ENCODE data around the gene ETFA. TPM values are rescaled to one million over a fixed set of nuclear protein-coding genes. Genes with fewer than 3 reads are reported as not detected.
A peak's percentile ranks its signal among the peaks of the same experiment; 100 is the strongest.

Gene ETFA
- total and polyA plus RNA-seq, 10 donors, result 49.7 to 98.5 (median 80.5) TPM

GRCh38 chr15:76337059-76337695 lies 25.9 kb upstream of the ETFA start:
- intact Hi-C loops (cut with DNase I; ENCODE audit: low total_unique reads), result no loop called here
- WGBS, 5 donors, result 6 to 9% (median 8%) methylated on average over 25 of the region's 25 CpGs
- peaks cover 45 to 76% (median 72%) of the 10 kb centered on the region in 6 donors for H3K4me1 ChIP-seq
- H3K36me3 ChIP-seq, result no peaks in the 10 kb centered on the region
- no peak for TF ChIP-seq CTCF (IDR thresholded peaks at IDR 0.05 in 8 of 11, conservative IDR thresholded peaks at IDR 0.05 in 3 of 11)
- no peak for TF ChIP-seq POLR2A (IDR thresholded peaks at IDR 0.05)
- no peak for TF ChIP-seq POLR2AphosphoS5 (IDR thresholded peaks at IDR 0.05)
- peaks cover 0 to 3% (median 0%) of the 10 kb centered on the region in 8 donors for H3K9me3 ChIP-seq
- no peak for DNase-seq
- peak overlapping the region in 2 of 8 donors; percentile 53 to 82 for H3K27ac ChIP-seq
- peaks cover 25 to 100% (median 94%) of the 10 kb centered on the region in 7 donors for H3K27me3 ChIP-seq (replicated peaks in 1 of 7)
- H3K4me3 ChIP-seq, result peak overlapping the region in 5 of 8 donors; percentile 27 to 67 (median 36)

DNA sequence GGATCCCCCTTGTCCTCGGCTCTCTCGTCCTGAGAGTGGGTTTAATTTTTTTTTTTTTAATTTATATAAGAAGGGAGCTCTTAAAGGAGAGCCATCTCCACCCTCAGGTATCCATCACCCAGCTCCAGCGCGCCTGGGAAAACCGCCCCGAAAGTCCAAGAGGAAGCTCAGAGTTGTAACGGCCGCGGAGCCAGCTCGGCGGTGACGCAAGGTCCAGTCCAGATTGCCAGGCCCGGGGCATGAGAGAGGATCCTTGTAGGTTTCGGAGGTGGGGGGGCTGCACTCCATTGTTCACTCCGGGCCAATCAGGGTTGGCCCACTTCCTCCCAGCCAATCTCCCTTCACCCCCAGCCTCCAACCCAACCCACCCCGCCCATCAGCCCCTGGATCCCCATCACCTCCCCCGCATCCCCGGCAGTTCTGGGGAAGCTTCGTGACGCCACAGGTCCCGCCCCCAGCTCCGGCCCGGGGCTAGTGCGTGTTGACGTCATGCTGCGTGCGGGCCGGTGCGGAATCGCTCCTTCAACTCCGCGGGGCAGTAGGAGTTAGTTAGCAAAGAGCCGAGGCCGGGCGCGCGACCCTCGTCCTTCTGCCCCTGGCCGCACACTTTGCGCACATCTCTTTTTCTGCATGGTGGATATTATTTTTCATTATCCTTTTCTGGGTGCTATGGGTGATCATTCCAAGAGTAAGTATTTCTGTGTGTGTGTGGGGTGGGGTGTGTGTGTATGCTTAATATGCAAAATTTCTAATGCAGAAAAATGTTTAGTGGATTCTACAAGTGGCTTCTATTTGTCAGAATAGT lies 25.2 kb upstream of the ETFA start, which contains the start of gene ISL2:
ISL2 (plus strand) TSS at position 520 of the 805 bp plus-strand sequence; CDS start at position 631, 111 bp downstream.
- Histone ChIP-seq H3K36me3 (no peaks in the 10 kb centered on the region), H3K4me1 (peaks cover 38 to 68% (median 65%) of the 10 kb centered on the region in 6 donors), H3K4me3 (peak within 1 kb of the TSS in 7 of 8 donors; percentile 17 to 67 (median 32)), H3K27me3 (replicated peaks in 1 of 7) (peaks cover 20 to 96% (median 86%) of the 10 kb centered on the region in 7 donors), H3K27ac (peak within 1 kb of the TSS in 5 of 8 donors; percentile 44 to 82 (median 64)), H3K9me3 (peaks cover 0 to 3% (median 0%) of the 10 kb centered on the region in 8 donors)
- WGBS, 5 donors, result 3 to 6% (median 4%) methylated on average over 29 to 40 of the region's 40 CpGs
- no peak for TF ChIP-seq POLR2A (IDR thresholded peaks at IDR 0.05)
- peak; percentile 11 to 72 (median 53) for TF ChIP-seq POLR2AphosphoS5 (IDR thresholded peaks at IDR 0.05)
- peak; percentile 91 for DNase-seq
- intact Hi-C loops (cut with DNase I; ENCODE audit: low total_unique reads), result no loop called here

GRCh38 chr15:76335307-76336253 lies 24.3 kb upstream of the ETFA start:
- intact Hi-C loops (cut with DNase I; ENCODE audit: low total_unique reads), result no loop called here
- no peaks in the 10 kb centered on the region for H3K36me3 ChIP-seq
- no peak for TF ChIP-seq CTCF (IDR thresholded peaks at IDR 0.05 in 8 of 11, conservative IDR thresholded peaks at IDR 0.05 in 3 of 11)
- TF ChIP-seq POLR2AphosphoS5 (IDR thresholded peaks at IDR 0.05), result peak; percentile 18 to 73 (median 38)
- H3K27ac ChIP-seq, result peak overlapping the region in 5 of 8 donors; percentile 44 to 82 (median 64)
- peaks cover 0 to 3% (median 0%) of the 10 kb centered on the region in 8 donors for H3K9me3 ChIP-seq
- DNase-seq, result peak; percentile 82
- peaks cover 14 to 94% (median 78%) of the 10 kb centered on the region in 7 donors for H3K27me3 ChIP-seq (replicated peaks in 1 of 7)
- WGBS, 5 donors, result 6 to 8% (median 6%) methylated on average over 30 to 39 of the region's 39 CpGs
- peaks cover 30 to 60% (median 56%) of the 10 kb centered on the region in 6 donors for H3K4me1 ChIP-seq
- H3K4me3 ChIP-seq, result peak overlapping the region in 7 of 8 donors; percentile 17 to 67 (median 32)
